ENCODE results near the gene CYB561.

The CYB561 gene

GRCh38 chr17:63405741-63406261 lies 40.3 kb downstream of the CYB561 start:
- DNase-seq: peak; percentile 31 to 42

- DNase-seq: no peak
Measured at GRCh38 chr17:63405020-63405419, 41.1 kb downstream of the CYB561 start.

- no peak for DNase-seq
Measured at GRCh38 chr17:63402431-63403212, 43.5 kb downstream of the CYB561 start.

- DNase-seq: peak in 1 of 2 experiments; percentile 10
Measured at GRCh38 chr17:63399856-63400255, 46.2 kb downstream of the CYB561 start.

- no peak for DNase-seq
Measured at GRCh38 chr17:63399316-63399715, 46.8 kb downstream of the CYB561 start.

- DNase-seq: no peak
Measured at GRCh38 chr17:63398680-63399079, 47.4 kb downstream of the CYB561 start.

- no peak for DNase-seq
Measured at GRCh38 chr17:63395075-63395805, 50.9 kb downstream of the CYB561 start.

GRCh38 chr17:63390090-63390489 lies 56.0 kb downstream of the CYB561 start:
- DNase-seq: no peak

GRCh38 chr17:63387656-63388340 lies 58.3 kb downstream of the CYB561 start:
- DNase-seq: no peak

GRCh38 chr17:63382826-63383225 lies 63.3 kb downstream of the CYB561 start:
- DNase-seq: no peak
